Neural cell (in vitro differentiated cells): ENCODE results near the gene PGA4.

Experiments used
- POLR2AphosphoS5 ChIP-seq: IDR thresholded peaks from 2 replicates; pipeline ENCODE4 v1.6.1; 2012
- SMC3 ChIP-seq: fragments of 450-650 bp; conservative IDR thresholded peaks from 2 replicates; pipeline ENCODE4 v1.6.1; 2014; ENCODE audit warnings: antibody characterized with exemption, mild to moderate bottlenecking, moderate library complexity; ENCODE audit not compliant: poor library complexity
- TAF1 ChIP-seq: IDR thresholded peaks from 2 replicates; pipeline ENCODE4 v1.6.1; 2012; ENCODE audit warnings: low read depth
- TF ChIP-seq, protein P1 (sequence below): fragments of 450-650 bp; IDR thresholded peaks from 2 replicates; pipeline ENCODE4 v1.5.1; 2014; ENCODE audit warnings: antibody characterized with exemption, mild to moderate bottlenecking, moderate library complexity; ENCODE audit not compliant: poor library complexity, severe bottlenecking

DNA sequence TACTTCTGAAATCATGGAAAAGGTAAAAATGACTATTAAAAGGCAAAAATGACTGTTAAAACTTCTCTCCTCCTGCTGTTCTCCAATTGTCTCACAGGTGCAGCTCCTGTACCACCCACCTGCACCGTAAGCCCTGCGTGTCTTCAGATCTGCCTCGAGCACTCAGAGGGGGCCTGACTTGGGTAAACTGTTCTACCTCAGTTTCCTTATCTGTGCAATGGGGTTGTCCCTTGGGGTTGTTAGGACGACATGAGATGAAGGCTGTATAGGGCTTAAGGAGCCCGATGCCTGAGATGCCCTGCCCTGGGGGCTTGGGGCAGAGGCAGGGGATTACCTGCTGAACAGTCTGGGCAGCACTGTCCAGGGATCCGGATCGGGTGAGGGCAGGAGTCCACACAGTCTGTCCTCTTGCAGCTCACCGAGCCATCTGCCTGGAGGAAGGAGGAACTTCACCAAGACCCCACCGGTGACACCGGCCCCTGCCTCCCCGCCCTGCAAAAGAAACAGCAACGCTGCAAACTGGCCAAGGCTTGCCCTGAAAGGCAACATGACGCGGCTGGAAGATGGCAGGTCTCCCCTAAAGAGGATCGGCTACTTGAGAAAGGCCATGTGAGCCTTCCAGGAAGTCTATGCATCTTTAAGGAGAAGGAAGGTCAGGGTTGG, 46.6 kb downstream of the PGA4 start:
- TF ChIP-seq, protein P1, sequence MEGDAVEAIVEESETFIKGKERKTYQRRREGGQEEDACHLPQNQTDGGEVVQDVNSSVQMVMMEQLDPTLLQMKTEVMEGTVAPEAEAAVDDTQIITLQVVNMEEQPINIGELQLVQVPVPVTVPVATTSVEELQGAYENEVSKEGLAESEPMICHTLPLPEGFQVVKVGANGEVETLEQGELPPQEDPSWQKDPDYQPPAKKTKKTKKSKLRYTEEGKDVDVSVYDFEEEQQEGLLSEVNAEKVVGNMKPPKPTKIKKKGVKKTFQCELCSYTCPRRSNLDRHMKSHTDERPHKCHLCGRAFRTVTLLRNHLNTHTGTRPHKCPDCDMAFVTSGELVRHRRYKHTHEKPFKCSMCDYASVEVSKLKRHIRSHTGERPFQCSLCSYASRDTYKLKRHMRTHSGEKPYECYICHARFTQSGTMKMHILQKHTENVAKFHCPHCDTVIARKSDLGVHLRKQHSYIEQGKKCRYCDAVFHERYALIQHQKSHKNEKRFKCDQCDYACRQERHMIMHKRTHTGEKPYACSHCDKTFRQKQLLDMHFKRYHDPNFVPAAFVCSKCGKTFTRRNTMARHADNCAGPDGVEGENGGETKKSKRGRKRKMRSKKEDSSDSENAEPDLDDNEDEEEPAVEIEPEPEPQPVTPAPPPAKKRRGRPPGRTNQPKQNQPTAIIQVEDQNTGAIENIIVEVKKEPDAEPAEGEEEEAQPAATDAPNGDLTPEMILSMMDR, result no peak
- TF ChIP-seq POLR2AphosphoS5, result no peak
- TF ChIP-seq TAF1, result no peak
- no peak for TF ChIP-seq SMC3
